Ovary (tissue), 9 donors: ENCODE measurements around the gene WDFY1. TPM values are rescaled to one million over a fixed set of nuclear protein-coding genes. Genes with fewer than 3 reads are reported as not detected.

ENCODE experiments used
- DNase-seq, 5 donors: peaks; one replicate each; pipeline ENCODE4 v3.0.0-alpha.2; 2019 to 2020
- H3K27ac ChIP-seq, 2 donors: fragments of 200-600 bp; one replicate each; pipeline versions ENCODE4 v1.5.1 to v1.8.0; 2019 to 2022
- H3K27me3 ChIP-seq: fragments of 200-600 bp; one replicate; pipeline ENCODE4 v1.8.0; 2022
- H3K36me3 ChIP-seq: fragments of 200-600 bp; sonication (generic); one replicate; pipeline ENCODE4 v1.5.1; 2019
- H3K4me1 ChIP-seq: one replicate; pipeline ENCODE4 v1.8.1; 2013; ENCODE audit warnings: mild to moderate bottlenecking, moderate library complexity; ENCODE audit not compliant: insufficient read depth
- H3K4me3 ChIP-seq: fragments of 200-600 bp; sonication (generic); one replicate; pipeline ENCODE4 v1.5.1; 2017
- H3K9me3 ChIP-seq, 2 donors: fragments of 200-600 bp in 1 of 2; sonication (generic) in 1 of 2; one replicate each; pipeline versions ENCODE4 v1.5.1 to v1.8.1; 2013 to 2019; ENCODE audit warnings: mild to moderate bottlenecking in 1 of 2, moderate library complexity in 1 of 2
- EP300 ChIP-seq: sonication (generic); formaldehyde crosslinking; IDR thresholded peaks from one replicate; pipeline ENCODE4 v1.6.1; 2017; ENCODE audit warnings: antibody characterized with exemption
- POLR2A ChIP-seq: fragments of 450-650 bp; IDR thresholded peaks from one replicate; pipeline ENCODE4 v1.6.1; 2017; ENCODE audit warnings: antibody characterized with exemption, mild to moderate bottlenecking, moderate library complexity
- WGBS, 3 donors: extraction: QIAGEN DNeasy Blood & Tissue Kit in 1 of 3; methylation state at CpG; one replicate each; pipeline versions ENCODE4 v1.1.5 to v1.1.7; 2013 to 2017; 5-methylcytosine and 5-hydroxymethylcytosine counted together
- intact Hi-C, 4 donors: fragments of 100-400 bp; cut with DNase I; formaldehyde crosslinking; loops; one replicate each; pipeline versions ENCODE4 v1.11.0 to v1.15.1; 2022 to 2023
- polyA plus RNA-seq, 2 donors: library from polyadenylated mRNA; stranded (reverse); fragments of 200-250 nt in 1 of 2; fragments of 350-450 nt in 1 of 2; fragmentation: Illumina TruSeq in 1 of 2; extraction: RNeasy Lipid Tissue Mini Kit (QIAGEN cat#74804) in 1 of 2; gene quantifications; one replicate each; pipeline ENCODE4 v1.2.3, GENCODE V29; 2013 to 2014
- total RNA-seq, 7 donors: library from RNA; depleted of rRNA in 2 of 7; stranded (reverse); fragments of >200 nt in 2 of 7; fragmentation: NEBNext Ultra II Directional in 3 of 7; extraction: Animal tissue kit (Norgen Biotek cat#: 25700) in 3 of 7; gene quantifications; one replicate each; pipeline versions ENCODE4 v1.1.0 to v1.2.4, GENCODE V29; 2016 to 2023
- TF ChIP-seq, protein P1 (sequence below), 3 donors: fragments of 450-650 bp in 2 of 3; fragments of 200-600 bp in 1 of 3; IDR thresholded peaks; one replicate each; pipeline versions ENCODE4 v1.5.1 to v1.8.0; 2016 to 2022; ENCODE audit warnings: antibody characterized with exemption in 3 of 3, mild to moderate bottlenecking in 1 of 3
- donor health status: DM: no; HTN: no; CAD: no; lungs with moderate emphysema.
- donor health status: DM: no; HTN: no; CAD: no.
- donor health status: Bipolar disorder and iron deficiency.
- donor health status: DM: yes; HTN: yes; CAD: no.
- donor health status: DM: no; HTN: no; CAD: no.
- donor health status: DM: yes; HTN: yes; CAD: no.

WDFY1 gene
- total and polyA plus RNA-seq, 9 donors = 21.2 to 50.1 (median 39.6) TPM

DNA sequence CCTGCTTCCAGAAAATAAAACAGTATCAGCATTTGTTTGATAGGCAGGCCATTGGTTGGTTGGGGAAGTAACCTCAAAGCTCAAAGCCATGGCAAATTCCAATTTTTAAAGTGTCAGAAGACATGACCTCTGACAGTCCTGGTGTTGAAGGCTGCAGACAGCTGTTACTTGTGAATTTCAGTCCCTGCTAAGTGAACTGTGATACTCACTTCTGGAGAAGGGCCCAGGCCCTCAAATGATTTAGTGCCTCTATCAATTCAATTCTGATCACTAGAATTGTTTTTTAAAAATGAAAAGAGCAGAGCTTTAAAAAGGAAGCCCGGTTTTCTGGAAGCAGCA is 35.2 kb upstream of the WDFY1 start:
- H3K4me1 ChIP-seq = no peaks in the 10 kb centered on the region
- intact Hi-C loops = no loop called here
- no peak overlapping the region for H3K4me3 ChIP-seq
- TF ChIP-seq, protein P1, sequence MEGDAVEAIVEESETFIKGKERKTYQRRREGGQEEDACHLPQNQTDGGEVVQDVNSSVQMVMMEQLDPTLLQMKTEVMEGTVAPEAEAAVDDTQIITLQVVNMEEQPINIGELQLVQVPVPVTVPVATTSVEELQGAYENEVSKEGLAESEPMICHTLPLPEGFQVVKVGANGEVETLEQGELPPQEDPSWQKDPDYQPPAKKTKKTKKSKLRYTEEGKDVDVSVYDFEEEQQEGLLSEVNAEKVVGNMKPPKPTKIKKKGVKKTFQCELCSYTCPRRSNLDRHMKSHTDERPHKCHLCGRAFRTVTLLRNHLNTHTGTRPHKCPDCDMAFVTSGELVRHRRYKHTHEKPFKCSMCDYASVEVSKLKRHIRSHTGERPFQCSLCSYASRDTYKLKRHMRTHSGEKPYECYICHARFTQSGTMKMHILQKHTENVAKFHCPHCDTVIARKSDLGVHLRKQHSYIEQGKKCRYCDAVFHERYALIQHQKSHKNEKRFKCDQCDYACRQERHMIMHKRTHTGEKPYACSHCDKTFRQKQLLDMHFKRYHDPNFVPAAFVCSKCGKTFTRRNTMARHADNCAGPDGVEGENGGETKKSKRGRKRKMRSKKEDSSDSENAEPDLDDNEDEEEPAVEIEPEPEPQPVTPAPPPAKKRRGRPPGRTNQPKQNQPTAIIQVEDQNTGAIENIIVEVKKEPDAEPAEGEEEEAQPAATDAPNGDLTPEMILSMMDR (IDR thresholded peaks at IDR 0.05) = no peak
- TF ChIP-seq POLR2A (no peak), EP300 (no peak)
- DNase-seq = no peak
- no peaks in the 10 kb centered on the region for H3K36me3 ChIP-seq
- no peaks in the 10 kb centered on the region for H3K9me3 ChIP-seq
- 25 to 70% (median 30%) methylated on average over 1 of the region's 1 CpG for whole genome bisulfite sequencing, 3 donors
- no peaks in the 10 kb centered on the region for H3K27me3 ChIP-seq
- H3K27ac ChIP-seq = no peak overlapping the region

DNA sequence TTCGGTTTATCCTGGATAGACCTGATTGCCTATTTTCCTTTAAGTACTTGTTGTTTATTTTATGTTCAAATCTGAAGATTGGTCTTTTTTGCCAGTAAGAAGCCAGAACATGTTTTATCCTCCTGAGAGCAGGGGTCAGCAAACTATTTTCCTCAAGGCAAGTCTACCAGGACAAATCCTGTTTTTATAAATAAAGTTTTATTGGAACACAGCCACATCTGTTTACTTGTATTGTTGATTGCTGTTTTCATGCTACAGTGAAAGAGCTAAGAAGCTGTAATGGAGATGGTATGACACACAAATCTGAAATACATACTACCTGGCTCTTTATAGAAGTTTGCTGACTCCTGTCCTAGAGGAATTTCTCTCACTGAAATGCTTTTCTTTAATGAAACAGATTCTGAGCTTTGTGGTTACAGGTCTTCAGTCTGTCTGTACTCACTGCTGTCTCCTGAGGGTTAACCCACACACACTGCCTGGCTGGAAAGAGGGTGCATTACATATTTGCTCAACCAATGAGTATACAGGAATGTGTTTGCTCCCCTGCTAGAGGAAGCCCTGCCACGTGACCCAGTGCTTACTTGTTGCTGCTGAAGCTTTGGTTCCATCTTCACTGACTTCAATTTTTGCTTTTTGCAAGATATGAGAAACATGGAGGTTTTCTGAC is 34.7 kb upstream of the WDFY1 start:
- Histone ChIP-seq H3K9me3 (no peaks in the 10 kb centered on the region), H3K4me1 (no peaks in the 10 kb centered on the region), H3K27me3 (no peaks in the 10 kb centered on the region), H3K27ac (no peak overlapping the region), H3K4me3 (no peak overlapping the region), H3K36me3 (no peaks in the 10 kb centered on the region)
- intact Hi-C loops = no loop called here
- no peak for DNase-seq
- TF ChIP-seq, protein P1 (IDR thresholded peaks at IDR 0.05) = no peak
- no peak for TF ChIP-seq POLR2A
- no peak for TF ChIP-seq EP300
- 69 to 83% (median 71%) methylated on average over 2 of the region's 2 CpGs for WGBS, 3 donors

- intact Hi-C loops = no loop called here
- WGBS, 3 donors = 86 to 90% (median 89%) methylated on average over 4 of the region's 4 CpGs
- no peaks in the 10 kb centered on the region for H3K27me3 ChIP-seq
- no peaks in the 10 kb centered on the region for H3K9me3 ChIP-seq
- no peak for DNase-seq
- TF ChIP-seq, protein P1 (IDR thresholded peaks at IDR 0.05) = no peak
- TF ChIP-seq POLR2A (no peak), EP300 (no peak)
- no peak overlapping the region for H3K4me3 ChIP-seq
- H3K27ac ChIP-seq = no peak overlapping the region
- H3K36me3 ChIP-seq = no peaks in the 10 kb centered on the region
- no peaks in the 10 kb centered on the region for H3K4me1 ChIP-seq
Observed at GRCh38 chr2:223978451-223978850, 33.3 kb upstream of the WDFY1 start.

DNA sequence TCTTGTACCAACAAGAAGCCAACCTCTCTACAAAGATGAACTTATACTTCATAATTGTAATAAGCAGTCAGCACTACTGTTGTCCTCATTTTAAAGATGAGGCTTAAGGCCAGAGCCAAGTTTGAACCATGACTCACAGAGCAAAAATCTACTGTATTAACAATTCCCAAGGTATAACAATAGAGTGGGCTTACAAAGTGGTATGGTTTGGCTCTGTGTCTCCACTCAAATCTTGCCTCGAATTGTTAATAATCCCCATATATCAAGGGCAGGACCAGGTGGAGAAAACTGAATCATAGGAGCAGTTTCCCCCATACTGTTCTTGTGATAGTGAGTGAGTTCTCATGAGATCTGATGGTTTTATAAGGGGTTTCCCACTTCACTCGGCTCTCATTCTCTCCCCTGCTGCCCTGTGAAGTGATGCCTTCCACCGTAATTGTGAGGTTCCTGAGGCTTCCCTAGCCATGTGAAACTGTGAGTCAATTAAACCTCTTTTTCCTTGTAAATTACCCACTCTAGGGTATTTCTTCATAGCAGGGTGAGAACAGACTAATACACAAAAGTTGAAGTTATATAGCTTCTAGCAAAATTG is 31.6 kb upstream of the WDFY1 start:
- Histone ChIP-seq H3K36me3 (no peaks in the 10 kb centered on the region), H3K4me3 (no peak overlapping the region), H3K27ac (no peak overlapping the region), H3K9me3 (no peaks in the 10 kb centered on the region), H3K27me3 (no peaks in the 10 kb centered on the region), H3K4me1 (no peaks in the 10 kb centered on the region)
- TF ChIP-seq, protein P1 (IDR thresholded peaks at IDR 0.05) = no peak
- TF ChIP-seq EP300 = no peak
- no peak for TF ChIP-seq POLR2A
- no peak for DNase-seq
- intact Hi-C loops = no loop called here
- 36 to 63% (median 57%) methylated on average over 3 of the region's 3 CpGs for WGBS, 3 donors
